Tibial nerve (tissue), 4 donors: ENCODE data around the gene WIPF3. TPM values are rescaled to one million over a fixed set of nuclear protein-coding genes. Genes with fewer than 3 reads are reported as not detected.

Experiments used
- DNase-seq, 2 donors: peaks; one replicate each; pipeline ENCODE4 v3.0.0-alpha.2; 2019; ENCODE audit warnings: low spot score in 2 of 2
- H3K27ac ChIP-seq, 4 donors: fragments of 200-600 bp; sonication (generic) in 3 of 4; one replicate each; pipeline ENCODE4 v1.5.1; 2017 to 2019; ENCODE audit warnings: mild to moderate bottlenecking in 1 of 4
- H3K27me3 ChIP-seq, 2 donors: fragments of 200-600 bp; sonication (generic) in 1 of 2; one replicate each; pipeline versions ENCODE4 v1.5.1 to v1.6.0; 2017 to 2019
- H3K36me3 ChIP-seq, 3 donors: fragments of 200-600 bp; sonication (generic); one replicate each; pipeline ENCODE4 v1.5.1; 2018 to 2019
- H3K4me1 ChIP-seq, 4 donors: fragments of 200-600 bp; sonication (generic) in 3 of 4; one replicate each; pipeline ENCODE4 v1.5.1; 2017 to 2019
- H3K4me3 ChIP-seq, 4 donors: fragments of 200-600 bp; sonication (generic) in 3 of 4; one replicate each; pipeline ENCODE4 v1.5.1; 2017 to 2019; ENCODE audit warnings: mild to moderate bottlenecking in 1 of 4, moderate library complexity in 1 of 4
- H3K9me3 ChIP-seq, 4 donors: fragments of 200-600 bp; sonication (generic) in 3 of 4; one replicate each; pipeline ENCODE4 v1.5.1; 2017 to 2019
- CTCF ChIP-seq, 5 experiments: fragments of 200-600 bp in 3 of 5; fragments of 450-650 bp in 2 of 5; sonication (generic) in 3 of 5; IDR thresholded peaks; one replicate each; pipeline ENCODE4 v1.5.1; 2016 to 2019; ENCODE audit warnings: antibody characterized with exemption in 5 of 5, mild to moderate bottlenecking in 3 of 5, moderate library complexity in 2 of 5
- EP300 ChIP-seq, 2 donors: sonication (generic); formaldehyde crosslinking; IDR thresholded peaks; one replicate each; pipeline ENCODE4 v1.6.1; 2017; ENCODE audit warnings: antibody characterized with exemption in 2 of 2, mild to moderate bottlenecking in 1 of 2
- POLR2A ChIP-seq, 2 donors: fragments of 450-650 bp; IDR thresholded peaks; one replicate each; pipeline ENCODE4 v1.6.1; 2017; ENCODE audit warnings: antibody characterized with exemption in 2 of 2, mild to moderate bottlenecking in 2 of 2, moderate library complexity in 2 of 2
- WGBS, 2 donors: methylation state at CpG; one replicate each; pipeline ENCODE4 v1.1.5; 2018; 5-methylcytosine and 5-hydroxymethylcytosine counted together
- total RNA-seq, 4 donors: library from RNA; depleted of rRNA; stranded (reverse); fragments of >200 nt; gene quantifications; one replicate each; pipeline ENCODE4 v1.1.0, GENCODE V29; 2016

WIPF3 gene
- total RNA-seq, 4 donors from 2014 or later = 2.4 to 4.2 (median 3.7) TPM

DNA sequence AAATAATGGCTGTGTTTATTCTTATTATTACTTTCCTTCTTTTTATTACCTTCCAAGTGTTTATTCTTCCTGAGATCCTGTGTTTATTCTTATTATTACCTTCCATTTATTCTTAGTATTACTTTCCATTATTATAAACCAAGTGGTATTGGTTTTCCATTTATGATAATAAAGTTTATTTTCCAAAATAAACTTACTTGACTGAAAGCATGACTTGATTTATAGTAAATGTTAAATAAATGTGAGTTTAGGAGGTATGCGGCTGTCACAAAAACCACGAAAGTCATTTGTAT is 20.2 kb downstream of the WIPF3 start:
- Histone ChIP-seq H3K27me3 (no peaks in the 10 kb centered on the region), H3K4me3 (no peak overlapping the region), H3K4me1 (no peaks in the 10 kb centered on the region), H3K27ac (no peak overlapping the region), H3K36me3 (no peaks in the 10 kb centered on the region), H3K9me3 (no peaks in the 10 kb centered on the region)
- no peak for TF ChIP-seq EP300 (IDR thresholded peaks at IDR 0.05)
- no peak for TF ChIP-seq POLR2A (IDR thresholded peaks at IDR 0.05)
- TF ChIP-seq CTCF (IDR thresholded peaks at IDR 0.05) = no peak
- no peak for DNase-seq
- 93 to 94% methylated on average over 2 of the region's 2 CpGs for WGBS, 2 donors

GRCh38 chr7:29826904-29827303 is 20.6 kb downstream of the WIPF3 start:
- Histone ChIP-seq H3K4me3 (no peak overlapping the region), H3K9me3 (peaks cover 0 to 2% (median 0%) of the 10 kb centered on the region in 4 donors)
- DNase-seq = no peak

GRCh38 chr7:29831705-29832104 is 25.4 kb downstream of the WIPF3 start:
- Histone ChIP-seq H3K9me3 (peaks cover 0 to 2% (median 0%) of the 10 kb centered on the region in 4 donors), H3K4me1 (no peaks in the 10 kb centered on the region), H3K36me3 (no peaks in the 10 kb centered on the region), H3K4me3 (no peak overlapping the region), H3K27me3 (no peaks in the 10 kb centered on the region), H3K27ac (no peak overlapping the region)
- TF ChIP-seq CTCF (IDR thresholded peaks at IDR 0.05) (no peak), POLR2A (IDR thresholded peaks at IDR 0.05) (no peak), EP300 (IDR thresholded peaks at IDR 0.05) (no peak)
- WGBS, 2 donors = 94 to 96% methylated on average over 6 of the region's 6 CpGs
- no peak for DNase-seq

More at GRCh38 chr7:29826904-29827303, 20.6 kb downstream of the WIPF3 start:
- H3K27ac ChIP-seq = no peak overlapping the region
- no peaks in the 10 kb centered on the region for H3K36me3 ChIP-seq
- no peaks in the 10 kb centered on the region for H3K27me3 ChIP-seq
- no peaks in the 10 kb centered on the region for H3K4me1 ChIP-seq
- no peak for TF ChIP-seq POLR2A (IDR thresholded peaks at IDR 0.05)
- no peak for TF ChIP-seq EP300 (IDR thresholded peaks at IDR 0.05)
- no peak for TF ChIP-seq CTCF (IDR thresholded peaks at IDR 0.05)

GRCh38 chr7:29833929-29834328 is 27.6 kb downstream of the WIPF3 start:
- no peaks in the 10 kb centered on the region for H3K36me3 ChIP-seq
- no peak overlapping the region for H3K4me3 ChIP-seq
- peaks cover 0 to 2% (median 0%) of the 10 kb centered on the region in 4 donors for H3K9me3 ChIP-seq
- no peaks in the 10 kb centered on the region for H3K27me3 ChIP-seq
- DNase-seq = no peak
- no peak overlapping the region for H3K27ac ChIP-seq
- no peaks in the 10 kb centered on the region for H3K4me1 ChIP-seq
- TF ChIP-seq POLR2A (IDR thresholded peaks at IDR 0.05) (no peak), CTCF (IDR thresholded peaks at IDR 0.05) (no peak), EP300 (IDR thresholded peaks at IDR 0.05) (no peak)
- 70 to 72% methylated on average over 2 of the region's 2 CpGs for WGBS, 2 donors

DNA sequence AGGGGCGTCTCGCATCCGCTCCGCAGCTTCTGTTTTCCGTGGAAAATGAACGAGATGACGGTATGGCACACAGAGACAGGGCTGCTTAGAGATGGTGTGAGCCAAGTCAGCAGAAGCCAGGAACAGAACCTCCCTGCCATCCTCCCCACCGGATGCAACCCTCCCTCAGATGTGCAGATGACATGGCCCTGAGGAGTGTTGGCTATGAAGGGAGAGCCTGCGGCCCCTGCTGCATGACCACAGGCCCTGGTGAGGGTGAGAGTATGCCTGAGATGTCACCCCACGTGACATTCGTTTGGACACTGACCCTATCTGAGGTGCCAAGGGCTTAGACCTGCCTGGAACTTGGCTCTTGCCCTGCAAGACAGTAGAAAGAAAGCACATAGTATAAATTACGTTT is 29.4 kb downstream of the WIPF3 start:
- Histone ChIP-seq H3K27me3 (no peaks in the 10 kb centered on the region), H3K27ac (no peak overlapping the region), H3K36me3 (no peaks in the 10 kb centered on the region), H3K9me3 (peaks cover 0 to 2% (median 0%) of the 10 kb centered on the region in 4 donors), H3K4me3 (no peak overlapping the region), H3K4me1 (no peaks in the 10 kb centered on the region)
- DNase-seq = no peak
- no peak for TF ChIP-seq EP300 (IDR thresholded peaks at IDR 0.05)
- no peak for TF ChIP-seq CTCF (IDR thresholded peaks at IDR 0.05)
- TF ChIP-seq POLR2A (IDR thresholded peaks at IDR 0.05) = no peak
- WGBS, 2 donors = 87% methylated on average over 10 to 11 of the region's 12 CpGs
